ENCODE measurements around the gene FRYL.
"Not testable (repeated sequence)": the region's sequence is repeated elsewhere in the genome, so short reads cannot be mapped to it uniquely, and the experiment has no call there.

- not testable (repeated sequence) for TF ChIP-seq CTCF, POLR2A (IDR thresholded peaks at IDR 0.05)
Observed at GRCh38 chr4:48816297-48816696, 36.2 kb upstream of the FRYL start.
